GM12873 (cell line): ENCODE data around the gene ZBTB34.

Experiments
- CTCF ChIP-seq: IDR thresholded peaks from 2 replicates; pipeline ENCODE4 v1.5.1; 2012; ENCODE audit warnings: low read depth, mild to moderate bottlenecking, moderate library complexity, low read length, control low read depth; ENCODE audit not compliant: insufficient read depth; ENCODE audit errors: missing control alignments

The ZBTB34 gene

DNA sequence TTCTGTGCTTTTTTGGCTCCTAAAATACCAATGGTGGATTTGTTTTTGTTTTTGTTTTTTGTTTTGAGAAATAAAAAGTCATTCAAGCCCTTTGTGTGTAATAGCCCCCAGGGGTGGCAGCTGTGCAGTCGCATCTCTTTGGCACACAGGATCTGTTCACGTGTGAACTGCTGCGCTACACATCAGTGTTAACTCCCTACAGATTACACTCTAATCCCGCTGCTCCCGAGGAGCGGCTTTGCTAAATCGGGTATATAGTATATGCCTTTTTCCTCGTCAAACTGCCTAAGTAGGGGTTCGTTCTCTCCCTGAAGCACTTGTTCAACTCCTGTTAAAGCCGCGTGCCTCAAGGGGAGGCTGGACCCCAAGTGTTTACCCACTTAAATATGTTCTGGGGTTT lies 22.3 kb downstream of the ZBTB34 start:
- TF ChIP-seq CTCF, result no peak

- no peak for TF ChIP-seq CTCF
Observed at GRCh38 chr9:126883636-126884035, 23.2 kb downstream of the ZBTB34 start.

DNA sequence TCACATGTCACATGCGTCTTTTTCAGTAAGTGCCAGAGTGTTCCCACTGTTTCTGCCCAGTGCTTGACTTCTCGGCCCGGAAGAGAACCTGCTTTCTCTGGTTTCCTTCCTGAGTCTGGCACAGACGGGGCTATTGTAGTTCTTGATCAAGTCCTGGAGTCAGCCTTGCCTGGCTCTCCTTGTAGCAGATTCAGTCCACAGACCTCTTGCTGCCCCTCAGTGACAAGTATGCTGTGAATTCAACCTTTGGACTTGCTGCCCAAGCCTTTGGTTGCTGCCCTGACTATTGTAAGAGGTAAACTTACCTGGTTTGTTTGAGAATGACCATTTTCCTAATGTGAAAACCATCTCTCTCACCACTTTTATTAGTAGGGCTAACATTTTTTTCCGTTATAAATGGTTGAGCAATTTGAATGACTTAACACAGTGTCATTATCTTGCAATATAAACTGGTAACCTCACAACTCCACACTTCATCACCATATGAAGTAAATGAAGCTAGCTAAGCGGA lies 24.7 kb downstream of the ZBTB34 start:
- TF ChIP-seq CTCF, result no peak

DNA sequence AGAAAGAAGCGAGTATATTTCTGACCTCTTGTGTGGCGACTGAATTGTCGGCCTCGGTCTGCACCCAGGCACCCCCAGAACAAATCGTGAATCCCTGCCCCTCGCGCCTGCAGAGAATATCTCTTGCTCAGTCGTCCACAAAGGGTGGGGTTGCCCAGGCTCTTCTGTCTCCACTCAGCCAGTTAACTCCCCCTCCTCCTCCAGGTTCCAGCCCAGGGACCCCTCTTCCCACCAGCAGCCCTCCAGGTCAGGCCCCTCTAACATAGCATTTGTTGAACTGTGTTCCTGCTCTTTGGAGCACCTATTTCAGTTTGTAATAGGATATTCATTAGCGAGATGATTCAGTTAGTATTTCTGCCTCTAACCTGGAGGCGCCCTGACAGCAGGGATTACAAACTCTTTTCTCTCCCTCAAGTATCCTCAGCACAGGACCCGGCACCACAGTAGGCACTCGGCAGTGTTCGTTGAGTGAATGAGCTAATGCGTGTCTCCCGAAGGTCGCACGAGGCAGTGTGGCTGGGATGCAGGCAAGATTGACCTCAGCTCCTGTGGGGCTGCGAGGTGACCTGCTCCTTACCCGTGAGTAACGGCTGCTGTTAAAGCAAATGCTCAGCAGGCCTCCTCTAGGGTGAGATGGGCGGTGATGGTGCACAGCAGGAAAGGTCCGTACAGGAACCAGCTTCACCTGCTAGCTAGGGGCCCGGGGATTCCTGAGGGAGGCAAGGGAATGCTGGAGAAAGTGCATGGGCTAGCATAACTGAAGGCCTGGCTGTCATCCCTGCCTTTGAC lies 25.8 kb downstream of the ZBTB34 start:
- no peak for TF ChIP-seq CTCF

GRCh38 chr9:126886897-126887296 lies 26.5 kb downstream of the ZBTB34 start:
- no peak for TF ChIP-seq CTCF

GRCh38 chr9:126891676-126892075 lies 31.2 kb downstream of the ZBTB34 start:
- no peak for TF ChIP-seq CTCF

GRCh38 chr9:126893079-126893478 lies 32.6 kb downstream of the ZBTB34 start:
- no peak for TF ChIP-seq CTCF
